ENCODE measurements around the gene STARD6. TPM values are rescaled to one million over a fixed set of nuclear protein-coding genes. Genes with fewer than 3 reads are reported as not detected.

The STARD6 gene
- total RNA-seq, 1 donor from 2014 or later: 0.15 TPM

Other genes starting within 250 kb of the STARD6 start
- gene MBD2, start 133.2 kb downstream of the STARD6 start, total RNA-seq: 33.5 and 38.4 TPM in 2 replicates
- gene POLI, start 88.3 kb downstream of the STARD6 start, total RNA-seq: 16.5 and 41.1 TPM in 2 replicates
- gene C18orf54, start within 50 bp of the STARD6 start, total RNA-seq: 4.3 and 10.6 TPM in 2 replicates
- gene DYNAP, start 233.4 kb upstream of the STARD6 start, total RNA-seq: not detected in 2 replicates